K562 (cell line): ENCODE data around the gene ADGRB2. TPM values are rescaled to one million over a fixed set of nuclear protein-coding genes. Genes with fewer than 3 reads are reported as not detected.

Experiments
- ATAC-seq: fragments of 200-7000 bp; cut with Tn5 transposase; 3 replicates; pipeline ENCODE4 v1.9.1; 2020; ENCODE audit warnings: moderate library complexity
- BruUV-seq: library from RNA; stranded (reverse); fragments of 400-500 nt; replicated peaks from 2 replicates; lab custom pipeline; 2021; lab: Mats Ljungman, UMichigan
- CTCF ChIA-PET: fragments of 300-600 bp; formaldehyde crosslinking; extraction: SDS; loops from one replicate; lab custom pipeline; 2021; ENCODE audit warnings: low intra/inter-chr PET ratio; lab: Yijun Ruan, JAX
- POLR2A ChIA-PET: fragments of 300-600, 350-650 bp; sonication (Branson Sonifier 250); formaldehyde crosslinking; extraction: SDS; loops from one replicate; lab custom pipeline; 2021; ENCODE audit warnings: antibody characterized with exemption, inconsistent platforms; lab: Yijun Ruan, JAX
- DNase-seq, 4 experiments: peaks; one replicate each; pipeline versions ENCODE4 v3.0.0 to v3.0.0-alpha.2; 2011 to 2018; ENCODE audit warnings: low spot score in 3 of 4, mixed read lengths in 3 of 4; ENCODE audit errors: extremely low read depth in 1 of 4
- FAIRE-seq: peaks from 2 replicates; lab custom pipeline; 2011; peaks lifted over from hg19 to GRCh38; lab: Jason Lieb, UNC
- H2AFZ ChIP-seq: 2 replicates; pipeline ENCODE4 v1.6.0; 2011; ENCODE audit warnings: low read depth, low read length, control low read depth, inconsistent platforms
- H3K27ac ChIP-seq: fragments of 200-600 bp; 3 replicates; pipeline ENCODE4 v1.8.0; 2011; ENCODE audit warnings: low read depth, mild to moderate bottlenecking, control low read depth, inconsistent platforms, low read length, moderate library complexity, mixed read lengths; ENCODE audit errors: extremely low read depth
- H3K27me3 ChIP-seq, 2 experiments: fragments of 300-600 bp in 1 of 2; 2 replicates in 1 of 2; 3 replicates in 1 of 2; pipeline versions ENCODE4 v1.6.0 to v1.8.0; 2011; ENCODE audit warnings: inconsistent platforms in 2 of 2, low read length in 2 of 2, mild to moderate bottlenecking in 1 of 2, mixed read lengths in 1 of 2, moderate library complexity in 1 of 2; ENCODE audit not compliant: control insufficient read depth in 2 of 2, insufficient read depth in 2 of 2
- H3K36me3 ChIP-seq: fragments of 300-600 bp; 3 replicates; pipeline ENCODE4 v1.8.0; 2011; ENCODE audit warnings: mild to moderate bottlenecking, low read length, inconsistent platforms; ENCODE audit not compliant: control insufficient read depth, insufficient read depth
- H3K4me1 ChIP-seq, 2 experiments: fragments of 200-600 bp in 1 of 2; replicated peaks in 1 of 2; 2 replicates in 1 of 2; 3 replicates in 1 of 2; pipeline versions ENCODE4 v1.5.1 to v1.8.0; 2011; ENCODE audit warnings: inconsistent platforms in 2 of 2, low read length in 2 of 2, mild to moderate bottlenecking in 1 of 2, mixed read lengths in 1 of 2, moderate library complexity in 1 of 2; ENCODE audit not compliant: control insufficient read depth in 2 of 2, insufficient read depth in 2 of 2
- H3K4me2 ChIP-seq: 2 replicates; pipeline ENCODE4 v1.6.1; 2011; ENCODE audit warnings: low read length, control low read depth, inconsistent platforms, mixed read lengths; ENCODE audit not compliant: insufficient read depth
- H3K4me3 ChIP-seq: fragments of 200-600 bp; sonication (generic), shearing (Covaris generic); 2 replicates; pipeline ENCODE4 v1.5.1; 2016; ENCODE audit warnings: control low read depth, inconsistent platforms
- H3K79me2 ChIP-seq: fragments of 200-600 bp; 3 replicates; pipeline ENCODE4 v1.8.0; 2011; ENCODE audit warnings: low read length, inconsistent platforms; ENCODE audit not compliant: control insufficient read depth, insufficient read depth
- H3K9ac ChIP-seq, 2 experiments: 2 replicates each; pipeline versions ENCODE4 v1.6.0 to v1.6.1; 2011; ENCODE audit warnings: low read depth in 2 of 2, low read length in 2 of 2, control low read depth in 1 of 2, inconsistent platforms in 1 of 2, mild to moderate bottlenecking in 1 of 2, mixed read lengths in 1 of 2; ENCODE audit not compliant: insufficient read depth in 1 of 2
- H3K9me1 ChIP-seq: one replicate; pipeline ENCODE4 v1.6.0; 2011; ENCODE audit warnings: inconsistent platforms, mild to moderate bottlenecking, low read length, moderate library complexity; ENCODE audit not compliant: control insufficient read depth, insufficient read depth
- H3K9me3 ChIP-seq: replicated peaks from 2 replicates; pipeline ENCODE4 v1.5.1; 2011; ENCODE audit warnings: low read depth, low read length, inconsistent platforms; ENCODE audit not compliant: control insufficient read depth, insufficient read depth
- H4K20me1 ChIP-seq: replicated peaks from 2 replicates; pipeline ENCODE4 v1.6.1; 2011; ENCODE audit warnings: low read length, inconsistent platforms, mixed read lengths; ENCODE audit not compliant: control insufficient read depth, insufficient read depth
- ATF6 ChIP-seq: sonication (generic); formaldehyde crosslinking; IDR thresholded peaks from 2 replicates; pipeline ENCODE4 v1.4.0; 2020; ENCODE audit warnings: mild to moderate bottlenecking, missing genetic modification reagents
- BRF1 ChIP-seq: IDR thresholded peaks from 3 replicates; pipeline ENCODE4 v1.6.1; 2011; ENCODE audit warnings: borderline replicate concordance, mild to moderate bottlenecking; ENCODE audit not compliant: insufficient read length; ENCODE audit errors: extremely low read depth
- CBFA2T2 ChIP-seq: fragments of 450-650 bp; conservative IDR thresholded peaks from 2 replicates; pipeline ENCODE4 v1.6.1; 2017; ENCODE audit warnings: mild to moderate bottlenecking
- CBFB ChIP-seq: sonication (generic); formaldehyde crosslinking; IDR thresholded peaks from 2 replicates; pipeline ENCODE4 v1.4.0; 2020; ENCODE audit warnings: mild to moderate bottlenecking, missing genetic modification reagents
- EGR1 ChIP-seq: fragments of 450-650 bp; conservative IDR thresholded peaks from 2 replicates; pipeline ENCODE4 v1.6.1; 2017; ENCODE audit warnings: mild to moderate bottlenecking
- ELF2 ChIP-seq: fragments of 250-450 bp; sonication (Bioruptor Pico); IDR thresholded peaks from 2 replicates; pipeline ENCODE4 v1.5.0; 2021; ENCODE audit warnings: mild to moderate bottlenecking
- SMAD4 ChIP-seq: fragments of 250-450 bp; sonication (Bioruptor Pico); conservative IDR thresholded peaks from 2 replicates; pipeline ENCODE4 v1.8.0; 2021; ENCODE audit warnings: inconsistent platforms, mild to moderate bottlenecking, moderate library complexity
- YBX1 ChIP-seq: fragments of 450-650 bp; IDR thresholded peaks from 2 replicates; pipeline ENCODE4 v1.7.1; 2016; ENCODE audit warnings: mild to moderate bottlenecking
- WGBS: fragments of 100-300 bp; shearing (Covaris generic); methylation state at CpG from one replicate; pipeline ENCODE4 v1.1.6; 2016; ENCODE audit warnings: low coverage, mixed read lengths; ENCODE audit not compliant: insufficient coverage; ENCODE audit errors: missing lambda C conversion rate; 5-methylcytosine and 5-hydroxymethylcytosine counted together
- in situ Hi-C: fragments of 300-500 bp; cut with MboI; formaldehyde crosslinking; loops from 4 replicates; pipeline ENCODE4 v1.15.0; 2018; ENCODE audit warnings: inconsistent platforms, mixed read lengths
- intact Hi-C: fragments of 100-400 bp; cut with micrococcal nuclease; formaldehyde crosslinking; loops from 2 replicates; pipeline ENCODE4 v1.14.2; 2022
- polyA plus RNA-seq, 8 experiments: library from polyadenylated mRNA; depleted of rRNA in 4 of 8; stranded (reverse) in 5 of 8; unstranded in 3 of 8; fragments of >200 nt; fragmentation: Nextera tagmentation in 2 of 8; fragmentation: Illumina TruSeq in 1 of 8; extraction: Ambion mirVana in 2 of 8; extraction: Trizol in 1 of 8; gene quantifications; 2 replicates each; pipeline versions ENCODE4 v1.2.1 to v1.2.3, GENCODE V29; 2011 to 2014; ENCODE audit warnings: inconsistent platforms in 1 of 8, missing spikeins in 1 of 8
- total RNA-seq, 7 experiments: library from RNA; depleted of rRNA in 6 of 7; stranded (reverse); fragments of >200 nt in 6 of 7; fragmentation: Illumina TruSeq in 2 of 7; extraction: Trizol in 2 of 7; gene quantifications; 2 replicates each; pipeline versions ENCODE4 v1.2.1 to v1.2.3, GENCODE V29; 2011 to 2021; ENCODE audit warnings: low replicate concordance in 1 of 7

Gene ADGRB2
- total and polyA plus RNA-seq, 9 of the 15 experiments (the other 6 are each of a cell fraction or from before 2014, with no cell fraction given), result 0.04 to 0.23 (median 0.20) TPM; not detected in 2

GRCh38 chr1:31736675-31737074 lies 27.5 kb downstream of the ADGRB2 start:
- Histone ChIP-seq H4K20me1 (peaks cover 18% of the 10 kb centered on the region), H2AFZ (no peak overlapping the region)
- CTCF ChIA-PET, result no interaction called here

GRCh38 chr1:31735571-31735970 lies 28.6 kb downstream of the ADGRB2 start:
- no peaks in the 10 kb centered on the region for H3K36me3 ChIP-seq
- no peaks in the 10 kb centered on the region for H3K9me1 ChIP-seq
- H3K9ac ChIP-seq, result no peak overlapping the region
- DNase-seq, result no peak
- intact Hi-C loops (no loop called here), in situ Hi-C loops (no loop called here)
- peaks cover 72 to 93% of the 10 kb centered on the region in 2 experiments for H3K27me3 ChIP-seq
- ChIA-PET CTCF (no interaction called here), POLR2A (interaction anchor here (0.7 to 2.0 kb wide), 4 partner anchors 10 to 18 kb away, joined by 3 to 6 read pairs (median 4); no protein-coding TSS in a partner anchor)
- H3K4me3 ChIP-seq, result no peak overlapping the region
- H3K4me1 ChIP-seq, result peaks cover 0 to 25% of the 10 kb centered on the region in 2 experiments; a peak in 1 of 5 replicates
- 4% methylated on average over 10 of the region's 10 CpGs for WGBS
- TF ChIP-seq CBFA2T2, result no peak
- TF ChIP-seq YBX1, result no peak
- no peak for TF ChIP-seq ELF2 (CRISPR knock-in tag)
- no peak for TF ChIP-seq SMAD4 (CRISPR knock-in tag)
- no peak for TF ChIP-seq CBFB (CRISPR knock-in tag)
- no peak for TF ChIP-seq ATF6 (CRISPR knock-in tag)
- FAIRE-seq, result no peak
- no peak overlapping the region for H2AFZ ChIP-seq
- no peak overlapping the region for H3K4me2 ChIP-seq
- H3K27ac ChIP-seq, result no peak overlapping the region
- peaks cover 18% of the 10 kb centered on the region for H4K20me1 ChIP-seq
- no peak for ATAC-seq
- BruUV-seq, result no TSS peak
- H3K79me2 ChIP-seq, result no peaks in the 10 kb centered on the region
- H3K9me3 ChIP-seq, result no peaks in the 10 kb centered on the region

More at GRCh38 chr1:31736675-31737074, 27.5 kb downstream of the ADGRB2 start:
- no peaks in the 10 kb centered on the region for H3K36me3 ChIP-seq
- TF ChIP-seq EGR1, result peak; percentile 32; the same call in 1 of the 2 replicates
- TF ChIP-seq BRF1, result no peak
- TF ChIP-seq, all 486 proteins: peak for 1
- no peak overlapping the region for H3K27ac ChIP-seq
- H3K4me2 ChIP-seq, result no peak overlapping the region
- BruUV-seq, result no TSS peak
- FAIRE-seq, result no peak
- WGBS, result 0% methylated on average over 11 of the region's 18 CpGs
- peaks cover 61 to 91% of the 10 kb centered on the region in 2 experiments for H3K27me3 ChIP-seq
- no peak for ATAC-seq
- H3K4me1 ChIP-seq, result peaks cover 0 to 24% of the 10 kb centered on the region in 2 experiments; a peak in 1 of 5 replicates
- no peak for DNase-seq
- H3K9me3 ChIP-seq, result no peaks in the 10 kb centered on the region
- H3K79me2 ChIP-seq, result no peaks in the 10 kb centered on the region
- no peaks in the 10 kb centered on the region for H3K9me1 ChIP-seq
- 0 out of 4 replicates have a peak overlapping the region, but pooled peaks of 1 of the 2 experiments have one; percentile 10 for H3K9ac ChIP-seq
- in situ Hi-C loops (no loop called here), intact Hi-C loops (no loop called here)
- no peak overlapping the region for H3K4me3 ChIP-seq
- POLR2A ChIA-PET, result interaction anchor here (1.1 to 1.4 kb wide), 2 partner anchors 9 to 18 kb away, joined by 3 to 6 read pairs; no protein-coding TSS in a partner anchor
